Activated CD4-positive, alpha-beta T cell treated with anti-CD3 and anti-CD28 coated beads, Interleukin-2, amount 10 ng/mL, durations not matched to agents 7 days and 5 days (primary cell): Measurements from ENCODE around the gene GALNTL6. TPM values are rescaled to one million over a fixed set of nuclear protein-coding genes. Genes with fewer than 3 reads are reported as not detected.

Experiments
- CTCF ChIA-PET: fragments of 350-600 bp; sonication (Branson Sonifier 250); formaldehyde crosslinking; loops from one replicate; lab custom pipeline; 2021; ENCODE audit warnings: antibody characterized with exemption; lab: Charles Lee
- POLR2A ChIA-PET: fragments of 350-600 bp; sonication (Branson Sonifier 250); formaldehyde crosslinking; loops from one replicate; lab custom pipeline; 2021; ENCODE audit warnings: antibody characterized with exemption; lab: Charles Lee
- DNase-seq: peaks from one replicate; pipeline ENCODE4 v3.0.0-alpha.2; 2020
- H3K27ac Mint-ChIP-seq: one replicate; pipeline ENCODE4 v1.8.0; 2021; ENCODE audit warnings: mild to moderate bottlenecking, moderate library complexity, mixed read lengths
- H3K27me3 Mint-ChIP-seq: one replicate; pipeline ENCODE4 v1.8.0; 2021; ENCODE audit warnings: mixed read lengths
- H3K36me3 Mint-ChIP-seq: one replicate; pipeline ENCODE4 v1.8.0; 2021; ENCODE audit warnings: low read depth, mixed read lengths
- H3K4me1 Mint-ChIP-seq: one replicate; pipeline ENCODE4 v1.8.0; 2021; ENCODE audit warnings: mixed read lengths
- H3K4me3 Mint-ChIP-seq: one replicate; pipeline ENCODE4 v1.8.0; 2021; ENCODE audit warnings: mild to moderate bottlenecking, moderate library complexity, mixed read lengths
- H3K9me3 Mint-ChIP-seq: one replicate; pipeline ENCODE4 v1.8.0; 2021; ENCODE audit warnings: mixed read lengths
- total RNA-seq, 2 experiments: library from RNA; stranded (reverse); gene quantifications; one replicate each; pipeline ENCODE4 v1.2.3, GENCODE V29; 2021

GALNTL6 gene
- total RNA-seq, 2 experiments from 2014 or later, result not detected

GRCh38 chr4:172998527-172999469 lies 1185.6 kb downstream of the GALNTL6 start:
- ChIA-PET CTCF (no interaction called here), POLR2A (no interaction called here)
- Mint-ChIP-seq H3K4me1 (no peaks in the 10 kb centered on the region), H3K4me3 (no peak overlapping the region), H3K9me3 (no peaks in the 10 kb centered on the region), H3K27ac (no peak overlapping the region), H3K36me3 (no peaks in the 10 kb centered on the region), H3K27me3 (peaks cover 3% of the 10 kb centered on the region)
- no peak for DNase-seq

- no peak for DNase-seq
- CTCF ChIA-PET, result no interaction called here
- Mint-ChIP-seq H3K27ac (no peak overlapping the region), H3K4me1 (no peaks in the 10 kb centered on the region), H3K9me3 (no peaks in the 10 kb centered on the region), H3K27me3 (peaks cover 3% of the 10 kb centered on the region), H3K4me3 (no peak overlapping the region), H3K36me3 (no peaks in the 10 kb centered on the region)
- POLR2A ChIA-PET, result no interaction called here
Measured at GRCh38 chr4:173001571-173001970, 1188.4 kb downstream of the GALNTL6 start.

- Mint-ChIP-seq H3K4me1 (no peaks in the 10 kb centered on the region), H3K27ac (no peak overlapping the region), H3K4me3 (no peak overlapping the region), H3K36me3 (no peaks in the 10 kb centered on the region), H3K9me3 (no peaks in the 10 kb centered on the region), H3K27me3 (peaks cover 3% of the 10 kb centered on the region)
- CTCF ChIA-PET, result interaction anchor here (0.8 to 1.9 kb wide), 3 partner anchors 10 to 299 kb away, joined by 3 to 7 read pairs (median 3); no protein-coding TSS in a partner anchor
- POLR2A ChIA-PET, result no interaction called here
- no peak for DNase-seq
Measured at GRCh38 chr4:173002830-173003561, 1189.8 kb downstream of the GALNTL6 start.

GRCh38 chr4:173005912-173006633 lies 1192.9 kb downstream of the GALNTL6 start:
- CTCF ChIA-PET, result interaction anchor here (0.8 kb wide), 1 partner anchor 251 kb away, joined by 3 read pairs; no protein-coding TSS in a partner anchor

GRCh38 chr4:173008436-173008835 lies 1195.2 kb downstream of the GALNTL6 start:
- H3K4me1 Mint-ChIP-seq, result no peaks in the 10 kb centered on the region
- H3K36me3 Mint-ChIP-seq, result no peaks in the 10 kb centered on the region
- peaks cover 2% of the 10 kb centered on the region for H3K27me3 Mint-ChIP-seq
- DNase-seq, result no peak
- ChIA-PET POLR2A (no interaction called here), CTCF (no interaction called here)
- no peaks in the 10 kb centered on the region for H3K9me3 Mint-ChIP-seq
- H3K27ac Mint-ChIP-seq, result no peak overlapping the region
- no peak overlapping the region for H3K4me3 Mint-ChIP-seq

More at GRCh38 chr4:173005912-173006633, 1192.9 kb downstream of the GALNTL6 start:
- H3K9me3 Mint-ChIP-seq, result no peaks in the 10 kb centered on the region
- peaks cover under 1% of the 10 kb centered on the region for H3K27me3 Mint-ChIP-seq
- no peaks in the 10 kb centered on the region for H3K4me1 Mint-ChIP-seq
- DNase-seq, result no peak
- H3K4me3 Mint-ChIP-seq, result no peak overlapping the region
- H3K27ac Mint-ChIP-seq, result no peak overlapping the region
- POLR2A ChIA-PET, result no interaction called here
- H3K36me3 Mint-ChIP-seq, result no peaks in the 10 kb centered on the region

- no peaks in the 10 kb centered on the region for H3K4me1 Mint-ChIP-seq
- H3K9me3 Mint-ChIP-seq, result no peaks in the 10 kb centered on the region
- no peak overlapping the region for H3K27ac Mint-ChIP-seq
- no peaks in the 10 kb centered on the region for H3K36me3 Mint-ChIP-seq
- DNase-seq, result no peak
- H3K4me3 Mint-ChIP-seq, result no peak overlapping the region
- H3K27me3 Mint-ChIP-seq, result peaks cover 2% of the 10 kb centered on the region
- CTCF ChIA-PET, result no interaction called here
- POLR2A ChIA-PET, result no interaction called here
Measured at GRCh38 chr4:173009129-173009823, 1196.1 kb downstream of the GALNTL6 start.

GRCh38 chr4:173012608-173013007 lies 1199.4 kb downstream of the GALNTL6 start:
- POLR2A ChIA-PET, result no interaction called here
- Mint-ChIP-seq H3K4me3 (no peak overlapping the region), H3K27me3 (peaks cover 2% of the 10 kb centered on the region), H3K36me3 (no peaks in the 10 kb centered on the region), H3K9me3 (no peaks in the 10 kb centered on the region), H3K27ac (no peak overlapping the region), H3K4me1 (no peaks in the 10 kb centered on the region)
- CTCF ChIA-PET, result interaction anchor here (0.5 to 2.0 kb wide), 5 partner anchors 156 to 400 kb away, joined by 3 to 15 read pairs (median 5); no protein-coding TSS in a partner anchor
- no peak for DNase-seq

GRCh38 chr4:173013232-173013930 lies 1200.2 kb downstream of the GALNTL6 start:
- peak; percentile 65 for DNase-seq

GRCh38 chr4:173014113-173014558 lies 1200.9 kb downstream of the GALNTL6 start:
- H3K27ac Mint-ChIP-seq, result no peak overlapping the region
- CTCF ChIA-PET, result interaction anchor here (0.6 to 2.0 kb wide), 9 partner anchors 9 to 407 kb away, joined by 3 to 15 read pairs (median 3); no protein-coding TSS in a partner anchor
- no peak overlapping the region for H3K4me3 Mint-ChIP-seq
- POLR2A ChIA-PET, result no interaction called here
- no peak for DNase-seq
- no peaks in the 10 kb centered on the region for H3K9me3 Mint-ChIP-seq
- peaks cover 4% of the 10 kb centered on the region for H3K27me3 Mint-ChIP-seq
- H3K36me3 Mint-ChIP-seq, result no peaks in the 10 kb centered on the region
- H3K4me1 Mint-ChIP-seq, result no peaks in the 10 kb centered on the region

More at GRCh38 chr4:173013232-173013930, 1200.2 kb downstream of the GALNTL6 start:
- Mint-ChIP-seq H3K9me3 (no peaks in the 10 kb centered on the region), H3K27me3 (peaks cover 4% of the 10 kb centered on the region), H3K4me1 (no peaks in the 10 kb centered on the region), H3K4me3 (no peak overlapping the region), H3K27ac (no peak overlapping the region), H3K36me3 (no peaks in the 10 kb centered on the region)
- POLR2A ChIA-PET, result no interaction called here
- CTCF ChIA-PET, result interaction anchor here (0.6 to 2.0 kb wide), 10 partner anchors 10 to 407 kb away, joined by 3 to 15 read pairs (median 3); no protein-coding TSS in a partner anchor

- Mint-ChIP-seq H3K36me3 (no peaks in the 10 kb centered on the region), H3K27ac (no peak overlapping the region), H3K27me3 (peaks cover 4% of the 10 kb centered on the region), H3K4me1 (no peaks in the 10 kb centered on the region), H3K4me3 (no peak overlapping the region), H3K9me3 (no peaks in the 10 kb centered on the region)
- no peak for DNase-seq
- ChIA-PET CTCF (no interaction called here), POLR2A (no interaction called here)
Measured at GRCh38 chr4:173014836-173015235, 1201.6 kb downstream of the GALNTL6 start.

- DNase-seq, result no peak
- Mint-ChIP-seq H3K4me3 (no peak overlapping the region), H3K4me1 (no peaks in the 10 kb centered on the region), H3K27ac (no peak overlapping the region), H3K9me3 (no peaks in the 10 kb centered on the region), H3K27me3 (peaks cover 2% of the 10 kb centered on the region), H3K36me3 (no peaks in the 10 kb centered on the region)
- ChIA-PET CTCF (interaction anchor here (0.5 kb wide), 1 partner anchor 403 kb away, joined by 3 read pairs; no protein-coding TSS in a partner anchor), POLR2A (no interaction called here)
Measured at GRCh38 chr4:173017802-173018201, 1204.6 kb downstream of the GALNTL6 start.
